MM.1S (cell line): ENCODE measurements around the gene TRAPPC4.

ENCODE experiments used
- DNase-seq: peaks from one replicate; pipeline ENCODE4 v3.0.0-alpha.2; 2015
- H2AFZ ChIP-seq: fragments of 300-600 bp; sonication (generic); 2 replicates; pipeline ENCODE4 v1.6.0; 2016; ENCODE audit warnings: antibody characterized with exemption, low read length
- H3F3A ChIP-seq: fragments of 300-600 bp; sonication (generic); 2 replicates; pipeline ENCODE4 v1.6.1; 2016; ENCODE audit warnings: mild to moderate bottlenecking, antibody characterized with exemption, low read length, moderate library complexity, mixed read lengths; ENCODE audit not compliant: insufficient read depth
- H3K27ac ChIP-seq: fragments of 300-600 bp; sonication (generic); 2 replicates; pipeline ENCODE4 v1.5.1; 2016; ENCODE audit warnings: mild to moderate bottlenecking, low read length
- H3K27me3 ChIP-seq: fragments of 300-600 bp; sonication (generic); replicated peaks from 2 replicates; pipeline ENCODE4 v1.6.0; 2016; ENCODE audit warnings: low read length; ENCODE audit not compliant: insufficient read depth
- H3K36me3 ChIP-seq: fragments of 300-600 bp; sonication (generic); replicated peaks from 2 replicates; pipeline ENCODE4 v1.6.1; 2016; ENCODE audit warnings: mild to moderate bottlenecking, low read length, mixed read lengths; ENCODE audit not compliant: insufficient read depth
- H3K4me1 ChIP-seq: fragments of 300-600 bp; sonication (generic); 2 replicates; pipeline ENCODE4 v1.6.1; 2016; ENCODE audit warnings: low read length, mixed read lengths
- H3K4me2 ChIP-seq: fragments of 300-600 bp; sonication (generic); 2 replicates; pipeline ENCODE4 v1.6.0; 2016; ENCODE audit warnings: low read depth, low read length
- H3K4me3 ChIP-seq: fragments of 300-600 bp; sonication (generic); 2 replicates; pipeline ENCODE4 v1.5.1; 2016; ENCODE audit warnings: low read length, mixed read lengths
- H3K79me2 ChIP-seq: fragments of 300-600 bp; sonication (generic); 2 replicates; pipeline ENCODE4 v1.6.1; 2016; ENCODE audit warnings: mixed run types, low read length, mixed read lengths
- H3K9ac ChIP-seq: fragments of 300-600 bp; sonication (generic); 2 replicates; pipeline ENCODE4 v1.6.1; 2016; ENCODE audit warnings: low read length, mixed read lengths
- H3K9me2 ChIP-seq: fragments of 300-600 bp; sonication (generic); replicated peaks from 2 replicates; pipeline ENCODE4 v1.6.1; 2016; ENCODE audit warnings: mild to moderate bottlenecking, low read length, mixed read lengths; ENCODE audit not compliant: insufficient read depth
- H3K9me3 ChIP-seq: fragments of 300-600 bp; sonication (generic); replicated peaks from 2 replicates; pipeline ENCODE4 v1.6.1; 2016; ENCODE audit warnings: mild to moderate bottlenecking, low read length, mixed read lengths; ENCODE audit not compliant: insufficient read depth
- H4K20me1 ChIP-seq: fragments of 300-600 bp; sonication (generic); 2 replicates; pipeline ENCODE4 v1.6.1; 2016; ENCODE audit warnings: mild to moderate bottlenecking, low read length, moderate library complexity, mixed read lengths; ENCODE audit not compliant: insufficient read depth
- EZH2 ChIP-seq: fragments of 300-600 bp; sonication (generic); optimal IDR thresholded peaks from 2 replicates; pipeline ENCODE3; 2017; ENCODE audit warnings: low read depth, mild to moderate bottlenecking, antibody characterized with exemption, low read length, mixed read lengths
- EZH2phosphoT487 ChIP-seq: fragments of 300-600 bp; sonication (generic); IDR thresholded peaks from 2 replicates; pipeline ENCODE4 v1.6.1; 2018; ENCODE audit warnings: antibody characterized with exemption, low read length
- TF ChIP-seq, protein P1 (sequence below): fragments of 300-600 bp; sonication (generic); IDR thresholded peaks from 2 replicates; pipeline ENCODE4 v1.5.1; 2016; ENCODE audit warnings: antibody characterized with exemption, low read length, mixed read lengths

The TRAPPC4 gene

DNA sequence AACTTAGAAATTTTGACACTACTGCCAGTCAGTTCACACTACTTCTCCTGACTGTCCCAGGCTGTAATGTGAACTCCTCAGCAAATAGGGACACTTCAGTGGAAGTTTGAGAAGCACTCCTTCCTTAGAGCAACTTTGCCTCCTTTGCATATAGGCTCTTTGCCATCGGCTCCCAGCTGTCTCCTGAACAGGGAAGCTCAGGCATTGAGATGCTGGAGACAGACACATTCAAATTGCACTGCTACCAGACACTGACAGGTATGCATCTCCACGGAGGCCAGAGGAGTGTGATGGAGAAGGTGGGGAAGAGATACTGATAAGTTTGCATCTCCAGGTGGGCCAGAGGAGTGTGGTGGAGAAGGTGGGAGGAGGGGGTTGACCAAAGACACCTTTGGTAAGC is 1.4 kb downstream of the TRAPPC4 start:
- TF ChIP-seq EZH2, result no peak
- TF ChIP-seq EZH2phosphoT487, result no peak
- TF ChIP-seq, protein P1, sequence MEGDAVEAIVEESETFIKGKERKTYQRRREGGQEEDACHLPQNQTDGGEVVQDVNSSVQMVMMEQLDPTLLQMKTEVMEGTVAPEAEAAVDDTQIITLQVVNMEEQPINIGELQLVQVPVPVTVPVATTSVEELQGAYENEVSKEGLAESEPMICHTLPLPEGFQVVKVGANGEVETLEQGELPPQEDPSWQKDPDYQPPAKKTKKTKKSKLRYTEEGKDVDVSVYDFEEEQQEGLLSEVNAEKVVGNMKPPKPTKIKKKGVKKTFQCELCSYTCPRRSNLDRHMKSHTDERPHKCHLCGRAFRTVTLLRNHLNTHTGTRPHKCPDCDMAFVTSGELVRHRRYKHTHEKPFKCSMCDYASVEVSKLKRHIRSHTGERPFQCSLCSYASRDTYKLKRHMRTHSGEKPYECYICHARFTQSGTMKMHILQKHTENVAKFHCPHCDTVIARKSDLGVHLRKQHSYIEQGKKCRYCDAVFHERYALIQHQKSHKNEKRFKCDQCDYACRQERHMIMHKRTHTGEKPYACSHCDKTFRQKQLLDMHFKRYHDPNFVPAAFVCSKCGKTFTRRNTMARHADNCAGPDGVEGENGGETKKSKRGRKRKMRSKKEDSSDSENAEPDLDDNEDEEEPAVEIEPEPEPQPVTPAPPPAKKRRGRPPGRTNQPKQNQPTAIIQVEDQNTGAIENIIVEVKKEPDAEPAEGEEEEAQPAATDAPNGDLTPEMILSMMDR, result no peak
- Histone ChIP-seq H3K27ac (peak overlapping the region; percentile 93; the same call in 1 of the 2 replicates), H3K4me1 (peaks cover 50% of the 10 kb centered on the region), H3K9me3 (no peaks in the 10 kb centered on the region), H3K36me3 (peaks cover 12% of the 10 kb centered on the region), H3K9me2 (no peaks in the 10 kb centered on the region), H3K4me2 (peak overlapping the region; percentile 95), H4K20me1 (0 out of 2 replicates have a peak, but pooled peaks cover 3% of the 10 kb centered on the region), H3K79me2 (peaks cover 88% of the 10 kb centered on the region), H3K9ac (peak overlapping the region; percentile 92; the same call in 1 of the 2 replicates), H3K27me3 (no peaks in the 10 kb centered on the region), H2AFZ (no peak overlapping the region), H3F3A (peaks cover 67% of the 10 kb centered on the region), H3K4me3 (peak overlapping the region; percentile 97)
- DNase-seq, result no peak

DNA sequence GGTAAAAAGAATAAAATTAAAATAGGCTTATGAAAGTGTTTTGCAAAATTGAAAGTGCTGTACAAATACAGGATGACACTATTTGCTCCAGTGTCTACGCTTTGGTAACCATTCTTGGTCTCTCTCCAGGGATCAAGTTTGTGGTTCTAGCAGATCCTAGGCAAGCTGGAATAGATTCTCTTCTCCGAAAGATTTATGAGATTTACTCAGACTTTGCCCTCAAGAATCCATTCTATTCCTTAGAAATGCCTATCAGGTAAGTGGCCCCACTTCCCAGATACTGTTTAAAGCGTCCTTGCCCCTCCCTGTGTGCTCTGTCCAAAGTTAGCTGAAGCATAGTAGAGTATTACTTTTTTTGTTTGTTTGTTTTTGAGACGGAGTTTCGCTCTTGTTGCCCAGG is 3.1 kb downstream of the TRAPPC4 start:
- Histone ChIP-seq H3K27ac (peak overlapping the region; percentile 92; the same call in 1 of the 2 replicates), H3K27me3 (no peaks in the 10 kb centered on the region), H3K4me1 (peaks cover 49% of the 10 kb centered on the region), H3K4me3 (no peak overlapping the region), H3K9me3 (no peaks in the 10 kb centered on the region), H3F3A (peaks cover 51% of the 10 kb centered on the region), H3K4me2 (peak overlapping the region; percentile 41; the same call in 1 of the 2 replicates), H3K9ac (no peak overlapping the region), H3K79me2 (peaks cover 88% of the 10 kb centered on the region), H3K9me2 (no peaks in the 10 kb centered on the region), H4K20me1 (0 out of 2 replicates have a peak, but pooled peaks cover 3% of the 10 kb centered on the region), H2AFZ (no peak overlapping the region), H3K36me3 (peaks cover 1% of the 10 kb centered on the region; the same call in 1 of the 2 replicates)
- DNase-seq, result no peak
- no peak for TF ChIP-seq EZH2phosphoT487
- TF ChIP-seq, protein P1, result no peak
- no peak for TF ChIP-seq EZH2

DNA sequence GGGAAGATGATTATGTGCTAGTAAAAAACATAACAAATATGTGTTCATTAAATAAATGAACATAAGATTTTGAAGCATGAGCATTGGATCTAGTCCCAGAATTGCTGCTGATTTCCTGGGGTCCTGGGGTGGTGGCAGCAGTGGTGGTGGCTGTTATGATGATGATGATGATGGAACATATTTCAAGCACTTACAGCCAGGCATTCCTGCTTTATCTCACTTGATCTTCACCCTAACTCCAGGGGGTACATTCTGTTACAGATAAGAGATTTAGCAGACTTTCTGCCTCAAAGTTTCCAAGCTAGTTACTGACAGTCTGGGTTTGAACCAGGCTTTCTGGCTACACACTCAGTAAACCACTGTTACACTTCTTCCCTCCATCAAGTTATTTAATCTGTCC is 5.2 kb downstream of the TRAPPC4 start:
- H2AFZ ChIP-seq, result no peak overlapping the region
- H3K79me2 ChIP-seq, result peaks cover 92% of the 10 kb centered on the region
- no peaks in the 10 kb centered on the region for H3K9me2 ChIP-seq
- peak overlapping the region; percentile 44; the same call in 1 of the 2 replicates for H3K9ac ChIP-seq
- TF ChIP-seq EZH2phosphoT487 (no peak), EZH2 (no peak)
- TF ChIP-seq, protein P1, result no peak
- H3K27me3 ChIP-seq, result no peaks in the 10 kb centered on the region
- H3K36me3 ChIP-seq, result no peaks in the 10 kb centered on the region
- peaks cover 36% of the 10 kb centered on the region for H3F3A ChIP-seq
- H4K20me1 ChIP-seq, result 0 out of 2 replicates have a peak, but pooled peaks cover 3% of the 10 kb centered on the region
- peak overlapping the region; percentile 51 for H3K4me2 ChIP-seq
- no peak for DNase-seq
- H3K4me3 ChIP-seq, result peak overlapping the region; percentile 2; the same call in 1 of the 2 replicates
- H3K9me3 ChIP-seq, result no peaks in the 10 kb centered on the region
- H3K27ac ChIP-seq, result peak overlapping the region; percentile 92; the same call in 1 of the 2 replicates
- H3K4me1 ChIP-seq, result peaks cover 54% of the 10 kb centered on the region
